SJSA1 (cell line): ENCODE measurements around the gene VPS13A. TPM values are rescaled to one million over a fixed set of nuclear protein-coding genes. Genes with fewer than 3 reads are reported as not detected.
A peak's percentile ranks its signal among the peaks of the same experiment; 100 is the strongest.
"Not testable (repeated sequence)": the region's sequence is repeated elsewhere in the genome, so short reads cannot be mapped to it uniquely, and the experiment has no call there.

Experiments used
- DNase-seq, 2 experiments: peaks; one replicate each; pipeline ENCODE4 v3.0.0-alpha.2; 2015 to 2020; ENCODE audit warnings: low spot score in 2 of 2, low read depth in 1 of 2
- H3K27ac ChIP-seq: fragments of 250-450 bp; sonication (Bioruptor Pico); 2 replicates; pipeline ENCODE4 v1.5.1; 2020; ENCODE audit warnings: mild to moderate bottlenecking, moderate library complexity
- H3K27me3 ChIP-seq: fragments of 250-450 bp; sonication (Bioruptor Pico); replicated peaks from 2 replicates; pipeline ENCODE4 v1.5.1; 2020; ENCODE audit warnings: mild to moderate bottlenecking, moderate library complexity
- H3K36me3 ChIP-seq: fragments of 250-450 bp; sonication (Bioruptor Pico); 2 replicates; pipeline ENCODE4 v1.5.1; 2020; ENCODE audit warnings: mild to moderate bottlenecking
- H3K4me1 ChIP-seq: fragments of 250-450 bp; sonication (Bioruptor Pico); replicated peaks from 2 replicates; pipeline ENCODE4 v1.6.1; 2021; ENCODE audit warnings: mild to moderate bottlenecking
- H3K4me3 ChIP-seq: fragments of 250-450 bp; sonication (Bioruptor Pico); 2 replicates; pipeline ENCODE4 v1.5.1; 2020; ENCODE audit warnings: mild to moderate bottlenecking
- H3K9me3 ChIP-seq: fragments of 250-450 bp; sonication (Bioruptor Pico); replicated peaks from 2 replicates; pipeline ENCODE4 v1.5.1; 2020; ENCODE audit warnings: mild to moderate bottlenecking
- total RNA-seq: library from RNA; depleted of rRNA; stranded (reverse); fragments of >200 nt; shearing (Covaris generic); gene quantifications from 2 replicates; pipeline ENCODE4 v1.2.3, GENCODE V29; 2014

Gene VPS13A
- total RNA-seq, 1 experiment from 2014 or later, result 9.9 TPM

DNA sequence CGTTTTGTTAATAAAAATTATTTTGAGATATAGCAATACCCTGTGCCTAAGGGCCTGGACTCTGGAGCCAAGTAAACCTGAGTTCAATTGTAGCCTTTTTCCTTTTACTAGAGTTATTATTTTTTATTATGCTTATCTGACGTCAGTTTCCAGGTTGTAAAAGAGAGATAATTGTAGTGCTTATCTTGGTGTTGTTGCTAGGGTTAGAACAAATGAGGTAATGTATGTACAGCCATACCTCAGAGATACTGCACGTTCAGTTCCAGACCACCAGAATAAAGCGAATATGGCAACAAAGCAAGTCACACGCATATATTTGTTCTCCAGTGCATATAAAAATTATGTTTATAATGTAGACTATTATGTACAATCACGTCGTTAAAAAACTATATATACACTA, 215.0 kb downstream of the VPS13A start:
- no peaks in the 10 kb centered on the region for H3K36me3 ChIP-seq
- no peak overlapping the region for H3K27ac ChIP-seq
- DNase-seq, result no peak
- H3K9me3 ChIP-seq, result no peaks in the 10 kb centered on the region
- no peak overlapping the region for H3K4me3 ChIP-seq
- H3K27me3 ChIP-seq, result no peaks in the 10 kb centered on the region
- H3K4me1 ChIP-seq, result no peaks in the 10 kb centered on the region

DNA sequence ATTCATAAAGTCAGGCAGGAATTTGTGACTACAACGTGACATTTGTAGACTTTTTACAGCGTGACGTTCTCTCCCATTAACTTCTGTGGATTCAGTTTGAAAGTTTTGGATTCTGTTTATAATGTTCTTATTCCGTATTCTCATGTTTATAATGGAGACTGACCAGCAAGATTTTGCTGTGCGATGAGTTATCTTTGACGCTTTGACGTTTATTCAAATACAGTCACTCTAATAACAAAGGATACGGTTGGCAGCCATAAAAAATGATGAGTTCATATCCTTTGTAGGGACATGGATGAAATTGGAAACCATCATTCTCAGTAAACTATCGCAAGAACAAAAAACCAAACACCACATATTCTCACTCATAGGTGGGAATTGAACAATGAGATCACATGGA, 221.2 kb downstream of the VPS13A start:
- not testable (repeated sequence) for H3K36me3 ChIP-seq, H3K4me3 ChIP-seq, H3K27ac ChIP-seq, H3K27me3 ChIP-seq, H3K9me3 ChIP-seq, DNase-seq, H3K4me1 ChIP-seq

DNA sequence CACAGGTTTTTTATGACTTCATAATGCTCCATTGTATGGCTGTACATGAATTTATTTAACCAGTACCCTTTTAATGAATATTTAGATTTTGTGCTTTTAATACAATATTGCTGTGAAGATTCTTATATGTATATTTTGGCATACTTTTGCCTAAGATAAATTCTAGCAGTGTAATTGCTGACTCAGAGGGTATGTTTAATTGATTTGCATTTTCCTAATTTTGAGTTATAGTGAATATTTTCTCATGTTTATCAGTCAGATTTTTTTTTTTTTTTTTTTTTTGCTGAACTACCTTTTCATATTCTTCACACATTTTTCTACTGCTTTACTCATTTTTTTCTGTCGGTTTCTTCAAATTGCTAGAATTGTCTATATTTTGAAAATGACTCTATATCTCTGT, 222.6 kb downstream of the VPS13A start:
- H3K36me3 ChIP-seq, result no peaks in the 10 kb centered on the region
- DNase-seq, result no peak
- no peaks in the 10 kb centered on the region for H3K4me1 ChIP-seq
- no peaks in the 10 kb centered on the region for H3K27me3 ChIP-seq
- no peak overlapping the region for H3K4me3 ChIP-seq
- H3K9me3 ChIP-seq, result no peaks in the 10 kb centered on the region
- no peak overlapping the region for H3K27ac ChIP-seq

DNA sequence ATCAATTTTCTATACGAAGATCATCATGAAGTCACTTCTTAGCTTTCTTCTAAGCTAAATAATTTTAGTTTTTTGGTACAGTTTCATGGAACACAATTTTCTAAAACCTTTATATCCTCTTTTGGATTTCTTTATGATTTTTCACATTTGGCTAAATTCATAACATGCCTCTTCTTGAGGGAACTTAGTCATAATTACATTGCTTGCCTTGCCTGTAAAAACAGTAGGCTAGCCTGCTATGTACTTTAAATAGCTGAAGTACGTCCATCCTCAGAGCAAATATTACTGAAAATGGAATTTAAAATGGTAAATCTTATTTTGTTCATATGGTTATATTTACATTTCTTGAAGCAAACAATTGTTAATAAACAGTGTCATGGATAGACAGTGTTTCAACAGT, 225.0 kb downstream of the VPS13A start:
- no peak overlapping the region for H3K27ac ChIP-seq

DNA sequence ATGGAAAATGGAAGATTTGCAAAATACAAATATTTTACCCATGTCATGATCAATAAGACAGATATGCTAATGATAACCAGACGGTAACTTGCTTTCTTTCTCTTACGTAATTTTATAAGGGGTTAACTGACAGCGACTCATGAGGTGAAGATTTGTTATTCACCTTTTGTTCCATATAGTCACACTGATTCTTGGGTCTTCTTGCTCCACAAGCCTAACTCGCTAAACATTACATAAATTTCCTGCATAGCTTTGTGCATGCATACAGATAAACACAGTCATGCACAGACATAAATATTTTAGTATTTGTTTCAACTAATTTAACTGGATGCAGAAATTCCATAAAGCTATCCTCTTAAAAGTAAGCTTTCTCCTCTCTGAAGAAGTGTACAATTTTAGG, 225.9 kb downstream of the VPS13A start:
- Histone ChIP-seq H3K36me3 (0 out of 2 replicates have a peak, but pooled peaks cover 2% of the 10 kb centered on the region), H3K4me3 (no peak overlapping the region), H3K27me3 (no peaks in the 10 kb centered on the region), H3K9me3 (no peaks in the 10 kb centered on the region), H3K27ac (no peak overlapping the region), H3K4me1 (no peaks in the 10 kb centered on the region)
- DNase-seq, result no peak

More for the DNA sequence above, 225.0 kb downstream of the VPS13A start:
- no peaks in the 10 kb centered on the region for H3K4me1 ChIP-seq
- H3K27me3 ChIP-seq, result no peaks in the 10 kb centered on the region
- DNase-seq, result no peak
- H3K4me3 ChIP-seq, result no peak overlapping the region
- H3K9me3 ChIP-seq, result no peaks in the 10 kb centered on the region
- no peaks in the 10 kb centered on the region for H3K36me3 ChIP-seq

GRCh38 chr9:77408521-77408920, 231.2 kb downstream of the VPS13A start:
- H3K9me3 ChIP-seq, H3K27ac ChIP-seq, DNase-seq, H3K27me3 ChIP-seq, H3K4me3 ChIP-seq, H3K36me3 ChIP-seq, H3K4me1 ChIP-seq: not testable (repeated sequence)

GRCh38 chr9:77417566-77417965, 240.2 kb downstream of the VPS13A start:
- Histone ChIP-seq H3K27ac (no peak overlapping the region; the same call in 1 of the 2 replicates), H3K36me3 (no peaks in the 10 kb centered on the region), H3K9me3 (no peaks in the 10 kb centered on the region), H3K27me3 (no peaks in the 10 kb centered on the region), H3K4me1 (peaks cover 12% of the 10 kb centered on the region; the same call in 1 of the 2 replicates), H3K4me3 (no peak overlapping the region)
- peak in 1 of 2 experiments; percentile 55 for DNase-seq

DNA sequence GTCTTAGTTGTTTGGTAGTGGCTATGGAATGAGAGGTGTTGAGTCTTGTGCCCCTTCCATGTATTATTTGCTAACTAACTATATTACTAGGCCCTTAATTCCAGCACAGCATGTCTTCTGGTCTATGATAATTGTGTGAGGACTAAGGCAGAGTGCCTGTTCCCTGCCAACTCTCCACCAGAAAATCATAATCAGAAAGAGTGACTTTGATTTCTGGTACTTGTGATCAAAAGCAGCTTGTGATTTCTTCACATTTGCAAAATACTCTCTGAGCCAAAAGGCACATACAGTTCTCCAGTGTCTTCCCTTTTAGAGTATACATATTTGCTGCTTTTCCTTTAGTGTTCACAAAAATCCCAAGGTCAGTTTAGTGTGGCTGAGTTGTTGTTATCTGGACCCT, 240.9 kb downstream of the VPS13A start:
- no peaks in the 10 kb centered on the region for H3K9me3 ChIP-seq
- no peak overlapping the region for H3K27ac ChIP-seq
- no peak overlapping the region for H3K4me3 ChIP-seq
- H3K27me3 ChIP-seq, result no peaks in the 10 kb centered on the region
- peaks cover 12% of the 10 kb centered on the region; the same call in 1 of the 2 replicates for H3K4me1 ChIP-seq
- no peaks in the 10 kb centered on the region for H3K36me3 ChIP-seq
- DNase-seq, result no peak

DNA sequence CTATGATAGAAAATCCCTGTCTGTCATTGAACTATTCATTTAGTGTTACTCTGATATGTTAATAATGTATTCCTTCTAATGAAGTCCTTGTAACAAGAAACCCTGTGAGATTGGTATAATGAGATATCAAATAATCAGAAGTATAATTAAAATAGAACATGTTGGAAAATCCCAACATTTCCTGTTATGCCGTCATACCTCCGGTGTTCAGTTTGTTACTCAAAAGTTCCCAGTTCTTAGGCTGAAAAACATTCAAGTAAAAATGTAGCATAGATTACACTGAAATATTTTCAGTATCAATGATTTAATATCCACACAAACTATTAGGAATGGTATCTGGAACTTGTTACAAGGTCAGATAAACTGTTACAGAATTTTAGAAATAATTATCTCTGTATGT, 243.3 kb downstream of the VPS13A start:
- H3K36me3 ChIP-seq, result no peaks in the 10 kb centered on the region
- H3K27me3 ChIP-seq, result no peaks in the 10 kb centered on the region
- H3K4me1 ChIP-seq, result peaks cover 12% of the 10 kb centered on the region; the same call in 1 of the 2 replicates

DNA sequence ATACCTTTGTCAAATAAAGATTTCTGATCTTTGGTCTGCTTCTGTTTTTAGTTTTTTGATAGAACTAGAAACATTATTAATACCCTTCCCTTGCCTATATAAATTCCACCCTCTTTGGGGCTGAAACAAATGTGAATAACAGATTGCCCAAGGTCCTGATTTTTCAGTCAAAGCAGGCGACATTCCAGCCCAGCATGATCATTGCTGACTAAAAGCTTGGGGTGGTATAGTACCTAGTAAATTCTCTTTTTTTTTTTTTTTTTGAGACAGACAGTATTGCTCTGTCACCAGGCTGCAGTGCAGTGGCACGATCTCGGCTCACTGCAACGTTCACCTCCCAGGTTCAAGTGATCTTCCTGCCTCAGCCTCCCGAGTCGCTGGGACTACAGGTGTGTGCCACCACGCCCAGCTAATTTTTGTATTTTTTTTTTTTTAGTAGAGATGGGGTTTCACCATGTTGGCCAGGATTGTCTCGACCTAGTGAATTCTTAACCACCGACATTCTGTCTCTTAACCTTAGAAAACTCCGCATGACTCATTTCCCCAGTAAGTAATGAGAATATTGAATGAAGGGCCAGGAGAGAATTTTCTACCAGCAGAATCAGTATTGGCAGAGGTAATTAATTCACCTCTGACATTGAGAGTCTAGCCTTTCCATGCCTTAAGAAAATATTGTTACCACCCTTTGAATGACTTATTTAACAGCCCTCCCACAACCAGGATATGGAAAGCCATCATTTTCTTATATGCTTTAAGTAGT, 244.4 kb downstream of the VPS13A start:
- Histone ChIP-seq H3K27ac (no peak overlapping the region), H3K9me3 (no peaks in the 10 kb centered on the region; the same call in 1 of the 2 replicates), H3K4me1 (peaks cover 12% of the 10 kb centered on the region; the same call in 1 of the 2 replicates), H3K4me3 (no peak overlapping the region), H3K36me3 (no peaks in the 10 kb centered on the region), H3K27me3 (no peaks in the 10 kb centered on the region)
- DNase-seq, result no peak

More for the DNA sequence above, 243.3 kb downstream of the VPS13A start:
- no peak overlapping the region for H3K4me3 ChIP-seq
- H3K27ac ChIP-seq, result no peak overlapping the region
- no peaks in the 10 kb centered on the region; the same call in 1 of the 2 replicates for H3K9me3 ChIP-seq
- no peak for DNase-seq

DNA sequence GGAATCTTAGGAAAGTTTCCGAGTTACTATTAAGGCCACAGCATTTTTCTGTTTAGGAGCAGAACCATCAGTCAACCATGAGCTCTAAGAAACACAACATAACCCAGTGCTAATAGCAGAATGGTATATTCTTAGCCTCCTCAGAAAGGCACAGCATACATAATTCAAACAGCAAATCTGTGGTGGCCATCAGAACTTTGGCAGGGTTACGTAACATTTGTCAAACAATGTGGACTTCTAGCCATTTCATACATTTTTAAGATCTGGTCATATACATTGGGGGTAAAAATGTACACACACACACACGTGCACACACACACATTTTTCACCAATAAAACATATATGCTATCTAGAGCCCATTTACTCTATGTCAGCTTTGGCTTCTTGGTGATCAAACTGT, 245.6 kb downstream of the VPS13A start:
- no peaks in the 10 kb centered on the region for H3K36me3 ChIP-seq
- H3K27ac ChIP-seq, result no peak overlapping the region
- no peaks in the 10 kb centered on the region for H3K27me3 ChIP-seq
- no peak overlapping the region for H3K4me3 ChIP-seq
- no peak for DNase-seq
- H3K4me1 ChIP-seq, result no peaks in the 10 kb centered on the region
- H3K9me3 ChIP-seq, result no peaks in the 10 kb centered on the region; the same call in 1 of the 2 replicates

DNA sequence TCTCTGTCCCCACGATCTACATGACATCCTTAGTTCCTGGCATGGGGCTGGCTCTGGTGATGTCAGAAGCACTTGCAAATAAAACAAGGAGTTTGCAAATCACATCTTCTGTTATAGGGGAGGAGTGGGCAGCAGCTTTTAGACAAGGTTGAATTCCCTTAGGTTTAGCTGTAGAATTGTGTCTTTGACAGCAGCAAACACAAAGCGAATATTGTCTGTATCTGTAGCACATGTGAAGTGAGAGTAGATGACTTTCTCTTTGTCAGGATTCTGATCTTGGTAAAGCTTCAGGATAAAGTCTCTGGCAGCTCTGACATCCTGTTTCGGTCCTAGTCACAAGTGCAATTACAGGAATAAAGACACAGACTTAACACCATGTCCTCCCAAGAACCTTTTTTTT, 246.5 kb downstream of the VPS13A start:
- no peak overlapping the region for H3K4me3 ChIP-seq
- DNase-seq, result no peak
- H3K27ac ChIP-seq, result no peak overlapping the region
- H3K27me3 ChIP-seq, result no peaks in the 10 kb centered on the region
- no peaks in the 10 kb centered on the region for H3K4me1 ChIP-seq
- H3K9me3 ChIP-seq, result no peaks in the 10 kb centered on the region; the same call in 1 of the 2 replicates
- no peaks in the 10 kb centered on the region for H3K36me3 ChIP-seq

- Histone ChIP-seq H3K27ac (no peak overlapping the region), H3K9me3 (no peaks in the 10 kb centered on the region; the same call in 1 of the 2 replicates), H3K27me3 (no peaks in the 10 kb centered on the region), H3K4me3 (no peak overlapping the region), H3K36me3 (no peaks in the 10 kb centered on the region), H3K4me1 (no peaks in the 10 kb centered on the region)
- no peak for DNase-seq
Observed at GRCh38 chr9:77424993-77425392, 247.7 kb downstream of the VPS13A start.

- no peaks in the 10 kb centered on the region; the same call in 1 of the 2 replicates for H3K9me3 ChIP-seq
- no peaks in the 10 kb centered on the region for H3K36me3 ChIP-seq
- no peak overlapping the region for H3K4me3 ChIP-seq
- no peak overlapping the region for H3K27ac ChIP-seq
- no peak for DNase-seq
- H3K27me3 ChIP-seq, result no peaks in the 10 kb centered on the region
- H3K4me1 ChIP-seq, result no peaks in the 10 kb centered on the region
Observed at GRCh38 chr9:77426712-77427111, 249.4 kb downstream of the VPS13A start.
